ENCODE results near the gene GJC1.
A peak's percentile ranks its signal among the peaks of the same experiment; 100 is the strongest.

Gene GJC1

DNA sequence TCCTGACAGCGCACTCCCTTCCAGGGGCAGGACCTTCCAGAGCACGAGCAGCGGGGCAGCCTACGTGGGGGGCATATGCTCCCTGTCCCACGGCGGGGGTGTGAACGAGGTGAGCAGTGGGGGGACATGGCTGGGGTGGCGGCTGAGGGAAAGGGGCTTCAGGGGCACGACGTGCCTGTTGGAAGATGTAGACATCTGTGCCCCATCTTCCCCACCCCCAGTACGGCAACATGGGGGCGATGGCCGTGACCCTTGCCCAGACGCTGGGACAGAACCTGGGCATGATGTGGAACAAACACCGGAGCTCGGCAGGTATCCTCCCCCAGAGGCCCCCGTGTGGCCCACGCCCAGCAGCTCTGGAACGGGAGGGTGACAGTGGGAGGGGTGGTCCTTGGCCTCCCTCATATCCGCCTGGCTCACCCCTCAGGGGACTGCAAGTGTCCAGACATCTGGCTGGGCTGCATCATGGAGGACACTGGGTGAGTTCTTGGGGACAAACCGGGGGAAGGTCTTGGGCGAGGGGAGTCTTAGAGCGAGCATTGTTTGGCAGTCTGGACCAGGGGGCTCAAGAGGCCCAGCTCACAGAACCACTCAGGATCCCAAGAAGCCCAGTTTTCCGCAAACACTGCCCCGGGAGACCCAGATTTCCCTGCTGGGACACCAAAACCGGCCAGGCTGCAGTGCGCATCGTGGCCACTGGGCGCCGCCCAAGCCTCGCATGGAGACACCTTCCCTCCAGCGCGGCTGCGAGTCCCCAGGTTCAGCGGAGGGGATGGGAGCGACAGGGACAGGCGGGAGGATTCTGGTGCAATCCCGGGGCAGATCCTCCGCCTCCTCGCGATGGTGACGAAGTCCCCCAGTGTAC is 55.6 kb downstream of the GJC1 start:
- no peaks in the 10 kb centered on the region for H3K36me3 ChIP-seq (replicated peaks; ENCODE audit: low read depth, low read length)
- H3K27me3 ChIP-seq (ENCODE audit: low read depth, low read length), result no peaks in the 10 kb centered on the region
- no peaks in the 10 kb centered on the region for H3K79me2 ChIP-seq (ENCODE audit: low read length)
- TF ChIP-seq, protein P1, sequence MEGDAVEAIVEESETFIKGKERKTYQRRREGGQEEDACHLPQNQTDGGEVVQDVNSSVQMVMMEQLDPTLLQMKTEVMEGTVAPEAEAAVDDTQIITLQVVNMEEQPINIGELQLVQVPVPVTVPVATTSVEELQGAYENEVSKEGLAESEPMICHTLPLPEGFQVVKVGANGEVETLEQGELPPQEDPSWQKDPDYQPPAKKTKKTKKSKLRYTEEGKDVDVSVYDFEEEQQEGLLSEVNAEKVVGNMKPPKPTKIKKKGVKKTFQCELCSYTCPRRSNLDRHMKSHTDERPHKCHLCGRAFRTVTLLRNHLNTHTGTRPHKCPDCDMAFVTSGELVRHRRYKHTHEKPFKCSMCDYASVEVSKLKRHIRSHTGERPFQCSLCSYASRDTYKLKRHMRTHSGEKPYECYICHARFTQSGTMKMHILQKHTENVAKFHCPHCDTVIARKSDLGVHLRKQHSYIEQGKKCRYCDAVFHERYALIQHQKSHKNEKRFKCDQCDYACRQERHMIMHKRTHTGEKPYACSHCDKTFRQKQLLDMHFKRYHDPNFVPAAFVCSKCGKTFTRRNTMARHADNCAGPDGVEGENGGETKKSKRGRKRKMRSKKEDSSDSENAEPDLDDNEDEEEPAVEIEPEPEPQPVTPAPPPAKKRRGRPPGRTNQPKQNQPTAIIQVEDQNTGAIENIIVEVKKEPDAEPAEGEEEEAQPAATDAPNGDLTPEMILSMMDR (IDR thresholded peaks at IDR 0.05; ENCODE audit: low read depth, low read length), result peak; percentile 84
- no peak for TF ChIP-seq EZH2phosphoT487 (IDR thresholded peaks at IDR 0.05; ENCODE audit: low read depth)
- peak overlapping the region; percentile 64 for H3K9ac ChIP-seq (ENCODE audit: low read length)
- peak overlapping the region; percentile 53 for H3K27ac ChIP-seq (ENCODE audit: low read length)
- no peaks in the 10 kb centered on the region for H3K9me3 ChIP-seq (ENCODE audit: insufficient read depth, low read length)
- H3K4me3 ChIP-seq (ENCODE audit: low read length), result peak overlapping the region; percentile 90
- H4K20me1 ChIP-seq (ENCODE audit: insufficient read depth, low read length), result no peaks in the 10 kb centered on the region
- H3K4me1 ChIP-seq (ENCODE audit: low read length), result peaks cover 43% of the 10 kb centered on the region
- peak overlapping the region; percentile 98 for H3K4me2 ChIP-seq (ENCODE audit: low read length)
- peak overlapping the region; percentile 72; the same call in 1 of the 2 replicates for H2AFZ ChIP-seq (ENCODE audit: low read depth, low read length)

DNA sequence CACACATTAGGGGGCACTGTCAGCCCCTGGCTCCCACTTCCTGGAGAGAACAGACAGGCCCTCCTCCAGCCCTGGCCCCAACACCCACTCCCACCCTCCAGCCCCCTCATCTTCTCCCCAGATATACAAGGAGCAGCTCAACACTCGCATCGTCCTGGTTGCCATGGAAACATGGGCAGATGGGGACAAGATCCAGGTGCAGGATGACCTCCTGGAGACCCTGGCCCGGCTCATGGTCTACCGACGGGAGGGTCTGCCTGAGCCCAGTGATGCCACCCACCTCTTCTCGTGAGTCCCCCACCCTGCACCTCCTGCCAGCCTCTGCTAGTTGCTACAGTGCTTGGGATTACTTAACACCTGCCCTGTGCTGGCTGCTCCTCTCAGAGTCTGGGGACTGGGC is 56.9 kb downstream of the GJC1 start:
- Histone ChIP-seq H3K27me3 (ENCODE audit: low read depth, low read length) (no peaks in the 10 kb centered on the region), H3K4me1 (ENCODE audit: low read length) (peaks cover 50% of the 10 kb centered on the region), H4K20me1 (ENCODE audit: insufficient read depth, low read length) (no peaks in the 10 kb centered on the region), H3K4me2 (ENCODE audit: low read length) (no peak overlapping the region), H3K4me3 (ENCODE audit: low read length) (no peak overlapping the region), H3K79me2 (ENCODE audit: low read length) (no peaks in the 10 kb centered on the region), H3K9me3 (ENCODE audit: insufficient read depth, low read length) (no peaks in the 10 kb centered on the region), H3K9ac (ENCODE audit: low read length) (no peak overlapping the region), H3K36me3 (replicated peaks; ENCODE audit: low read depth, low read length) (no peaks in the 10 kb centered on the region), H3K27ac (ENCODE audit: low read length) (no peak overlapping the region), H2AFZ (ENCODE audit: low read depth, low read length) (no peak overlapping the region)
- TF ChIP-seq, protein P1 (IDR thresholded peaks at IDR 0.05; ENCODE audit: low read depth, low read length), result no peak
- TF ChIP-seq EZH2phosphoT487 (IDR thresholded peaks at IDR 0.05; ENCODE audit: low read depth), result no peak

DNA sequence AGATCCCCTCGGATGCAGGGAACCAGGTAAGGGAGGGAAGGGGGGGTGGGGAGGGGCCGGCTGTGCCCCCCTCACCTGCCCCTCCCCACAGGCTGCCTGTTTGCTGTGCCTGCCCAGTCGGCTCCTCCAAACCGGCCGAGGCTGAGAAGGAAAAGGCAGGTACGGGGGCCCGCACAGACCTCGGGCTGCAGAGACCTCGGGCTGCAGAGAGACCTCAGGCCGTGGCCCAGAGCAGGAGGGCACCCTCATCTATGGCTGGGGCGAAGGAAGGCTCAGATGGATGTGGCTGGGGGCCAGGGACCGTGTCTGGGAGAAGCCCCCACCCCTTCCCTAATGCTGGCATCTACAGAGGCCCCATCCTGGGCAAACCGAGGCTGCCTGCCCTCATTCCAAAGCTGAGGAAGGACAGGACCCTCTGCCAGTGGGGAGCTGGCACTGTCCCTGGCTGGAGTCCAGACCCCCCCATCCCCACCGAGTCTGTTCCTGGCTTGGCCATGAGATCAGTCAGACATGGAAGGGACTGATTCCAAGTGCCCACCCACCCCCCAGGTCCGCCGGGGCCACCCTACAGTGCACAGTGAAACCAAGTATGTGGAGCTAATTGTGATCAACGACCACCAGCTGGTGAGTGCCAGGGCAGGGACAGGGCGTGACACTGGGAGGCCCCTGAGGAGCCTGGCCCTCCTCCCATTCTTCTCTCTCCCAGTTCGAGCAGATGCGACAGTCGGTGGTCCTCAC is 57.6 kb downstream of the GJC1 start:
- Histone ChIP-seq H3K9me3 (ENCODE audit: insufficient read depth, low read length) (no peaks in the 10 kb centered on the region), H2AFZ (ENCODE audit: low read depth, low read length) (no peak overlapping the region), H3K9ac (ENCODE audit: low read length) (no peak overlapping the region), H3K4me1 (ENCODE audit: low read length) (peaks cover 57% of the 10 kb centered on the region), H3K27ac (ENCODE audit: low read length) (no peak overlapping the region), H3K79me2 (ENCODE audit: low read length) (no peaks in the 10 kb centered on the region), H3K4me2 (ENCODE audit: low read length) (peak overlapping the region; percentile 54; the same call in 1 of the 2 replicates), H4K20me1 (ENCODE audit: insufficient read depth, low read length) (no peaks in the 10 kb centered on the region), H3K36me3 (replicated peaks; ENCODE audit: low read depth, low read length) (no peaks in the 10 kb centered on the region), H3K27me3 (ENCODE audit: low read depth, low read length) (no peaks in the 10 kb centered on the region), H3K4me3 (ENCODE audit: low read length) (no peak overlapping the region)
- TF ChIP-seq EZH2phosphoT487 (IDR thresholded peaks at IDR 0.05; ENCODE audit: low read depth), result no peak
- TF ChIP-seq, protein P1 (IDR thresholded peaks at IDR 0.05; ENCODE audit: low read depth, low read length), result no peak

Data from OCI-LY3 (cell line).